SK-N-SH (cell line): ENCODE results near the gene PDF. TPM values are rescaled to one million over a fixed set of nuclear protein-coding genes. Genes with fewer than 3 reads are reported as not detected.

Source experiments
- CTCF ChIA-PET: fragments of 300-600, 350-600 bp; formaldehyde crosslinking; extraction: SDS; loops from one replicate; lab custom pipeline; 2021; lab: Yijun Ruan, JAX
- POLR2A ChIA-PET: fragments of 350-600 bp; sonication (Branson Sonifier 250); formaldehyde crosslinking; extraction: SDS; loops from one replicate; lab custom pipeline; 2020; ENCODE audit warnings: antibody characterized with exemption, inconsistent platforms; lab: Yijun Ruan, JAX
- DNase-seq: peaks from one replicate; pipeline ENCODE4 v3.0.0; 2012
- H2AFZ ChIP-seq: fragments of 200-600 bp; sonication (generic); 2 replicates; pipeline ENCODE4 v1.8.1; 2016; ENCODE audit warnings: antibody characterized with exemption, mild to moderate bottlenecking, low read depth
- H3F3A ChIP-seq: fragments of 200-600 bp; sonication (generic); replicated peaks from 2 replicates; pipeline ENCODE3; 2016; ENCODE audit warnings: antibody characterized with exemption, mild to moderate bottlenecking; ENCODE audit not compliant: insufficient read depth
- H3K27ac ChIP-seq, 2 experiments: fragments of 200-500 bp in 1 of 2; fragments of 200-600 bp in 1 of 2; sonication (Bioruptor generic) in 1 of 2; sonication (generic), shearing (Covaris generic) in 1 of 2; 2 replicates each; pipeline versions ENCODE4 v1.5.1 to v1.6.1; 2014 to 2016; ENCODE audit warnings: low read depth in 2 of 2, inconsistent platforms in 1 of 2, low read length in 1 of 2, mild to moderate bottlenecking in 1 of 2, mixed read lengths in 1 of 2
- H3K27me3 ChIP-seq: fragments of 200-600 bp; sonication (generic), shearing (Covaris generic); 2 replicates; pipeline ENCODE4 v1.6.1; 2016; ENCODE audit warnings: mixed run types; ENCODE audit not compliant: insufficient read depth
- H3K36me3 ChIP-seq, 2 experiments: fragments of 200-500 bp in 1 of 2; fragments of 200-600 bp in 1 of 2; sonication (Bioruptor generic) in 1 of 2; sonication (generic) in 1 of 2; replicated peaks in 1 of 2; 2 replicates each; pipeline versions ENCODE3 to v1.5.1; 2014 to 2016; ENCODE audit warnings: low read length in 1 of 2, mild to moderate bottlenecking in 1 of 2; ENCODE audit not compliant: insufficient read depth in 2 of 2, control insufficient read depth in 1 of 2
- H3K4me1 ChIP-seq, 2 experiments: fragments of 200-500 bp in 1 of 2; fragments of 200-600 bp in 1 of 2; sonication (Bioruptor generic) in 1 of 2; sonication (generic), shearing (Covaris generic) in 1 of 2; 2 replicates each; pipeline versions ENCODE4 v1.5.1 to v1.6.1; 2014 to 2016; ENCODE audit warnings: low read depth in 1 of 2, low read length in 1 of 2, mixed run types in 1 of 2; ENCODE audit not compliant: insufficient read depth in 2 of 2, control insufficient read depth in 1 of 2
- H3K4me2 ChIP-seq: fragments of 200-600 bp; sonication (generic), shearing (Covaris generic); 2 replicates; pipeline ENCODE4 v1.6.1; 2017; ENCODE audit warnings: mixed run types
- H3K4me3 ChIP-seq, 2 experiments: fragments of 200-500 bp in 1 of 2; fragments of 200-600 bp in 1 of 2; sonication (Bioruptor generic) in 1 of 2; sonication (generic), shearing (Covaris generic) in 1 of 2; 2 replicates each; pipeline versions ENCODE4 v1.5.1 to v1.8.1; 2014 to 2016; ENCODE audit warnings: low read depth in 2 of 2, inconsistent platforms in 1 of 2, low read length in 1 of 2, mild to moderate bottlenecking in 1 of 2, mixed read lengths in 1 of 2, moderate library complexity in 1 of 2
- H3K79me2 ChIP-seq: fragments of 200-600 bp; sonication (generic); 2 replicates; pipeline ENCODE4 v1.8.1; 2017; ENCODE audit warnings: mild to moderate bottlenecking; ENCODE audit not compliant: insufficient read depth
- H3K9ac ChIP-seq: fragments of 200-600 bp; sonication (generic); 2 replicates; pipeline ENCODE4 v1.6.1; 2017; ENCODE audit warnings: mixed run types
- H3K9me2 ChIP-seq: fragments of 200-600 bp; sonication (generic); 2 replicates; pipeline ENCODE4 v1.6.1; 2017; ENCODE audit warnings: mixed run types
- H3K9me3 ChIP-seq: fragments of 200-600 bp; sonication (generic); 2 replicates; pipeline ENCODE4 v1.6.1; 2017; ENCODE audit warnings: mixed run types, mild to moderate bottlenecking, moderate library complexity
- H4K20me1 ChIP-seq: fragments of 200-600 bp; sonication (generic); 2 replicates; pipeline ENCODE4 v1.6.1; 2017; ENCODE audit warnings: mild to moderate bottlenecking, mixed run types; ENCODE audit not compliant: insufficient read depth
- CHD2 ChIP-seq: fragments of 150-350 bp; IDR thresholded peaks from 2 replicates; pipeline ENCODE4 v1.6.1; 2018; ENCODE audit warnings: low read length; ENCODE audit not compliant: partially characterized antibody
- EP300 ChIP-seq, 2 experiments: IDR thresholded peaks; 2 replicates each; pipeline versions ENCODE4 v1.4.0 to v1.6.1; 2012; ENCODE audit warnings: borderline replicate concordance in 1 of 2, low read depth in 1 of 2, low read length in 1 of 2
- FOXM1 ChIP-seq: IDR thresholded peaks from 2 replicates; pipeline ENCODE4 v1.4.0; 2012; ENCODE audit warnings: low read depth, mild to moderate bottlenecking
- GABPA ChIP-seq: IDR thresholded peaks from 2 replicates; pipeline ENCODE4 v1.4.0; 2012; ENCODE audit warnings: low read depth, mild to moderate bottlenecking
- GATA2 ChIP-seq: sonication (generic); formaldehyde crosslinking; IDR thresholded peaks from 2 replicates; pipeline ENCODE4 v1.5.0; 2020; ENCODE audit warnings: mild to moderate bottlenecking, missing genetic modification reagents
- MEF2A ChIP-seq: IDR thresholded peaks from 2 replicates; pipeline ENCODE4 v1.4.0; 2012; ENCODE audit warnings: low read depth, borderline replicate concordance
- POLR2AphosphoS5 ChIP-seq: IDR thresholded peaks from 2 replicates; pipeline ENCODE4 v1.6.1; 2012; ENCODE audit warnings: low read depth, low read length
- RCOR1 ChIP-seq: fragments of 150-350 bp; IDR thresholded peaks from 2 replicates; pipeline ENCODE4 v1.6.1; 2017; ENCODE audit warnings: antibody characterized with exemption, low read length
- RXRA ChIP-seq: IDR thresholded peaks from 2 replicates; pipeline ENCODE4 v1.4.0; 2012; ENCODE audit warnings: low read depth, mild to moderate bottlenecking, borderline replicate concordance
- SIN3A ChIP-seq: IDR thresholded peaks from 2 replicates; pipeline ENCODE4 v1.6.1; 2012; ENCODE audit warnings: low read depth, mild to moderate bottlenecking, low read length, moderate library complexity, borderline replicate concordance
- TAF1 ChIP-seq: IDR thresholded peaks from 2 replicates; pipeline ENCODE4 v1.6.1; 2012; ENCODE audit warnings: low read depth, mild to moderate bottlenecking, low read length, moderate library complexity, borderline replicate concordance
- TCF12 ChIP-seq: IDR thresholded peaks from 2 replicates; pipeline ENCODE4 v1.4.0; 2012
- WGBS: methylation state at CpG from one replicate; pipeline ENCODE4 v1.1.6; 2017; ENCODE audit warnings: low lambda C conversion rate; 5-methylcytosine and 5-hydroxymethylcytosine counted together
- polyA plus RNA-seq, 3 experiments: library from polyadenylated mRNA; depleted of rRNA; stranded (reverse); fragments of >200 nt; gene quantifications; 2 replicates each; pipeline ENCODE4 v1.2.3, GENCODE V29; 2012
- TF ChIP-seq, protein P1 (sequence below): IDR thresholded peaks from 2 replicates; pipeline ENCODE4; 2012
- TF ChIP-seq, protein P2 (sequence below): fragments of 150-350 bp; IDR thresholded peaks from 2 replicates; pipeline ENCODE4 v1.6.1; 2016; ENCODE audit warnings: mild to moderate bottlenecking, low read depth, low read length
- TF ChIP-seq, protein P3 (sequence below): IDR thresholded peaks from 2 replicates; pipeline ENCODE4 v1.6.1; 2012; ENCODE audit warnings: mild to moderate bottlenecking, low read depth, low read length, moderate library complexity

PDF gene
- polyA plus RNA-seq, 1 of the 3 experiments (the other 2 are of a cell fraction), result 22.0 TPM

DNA sequence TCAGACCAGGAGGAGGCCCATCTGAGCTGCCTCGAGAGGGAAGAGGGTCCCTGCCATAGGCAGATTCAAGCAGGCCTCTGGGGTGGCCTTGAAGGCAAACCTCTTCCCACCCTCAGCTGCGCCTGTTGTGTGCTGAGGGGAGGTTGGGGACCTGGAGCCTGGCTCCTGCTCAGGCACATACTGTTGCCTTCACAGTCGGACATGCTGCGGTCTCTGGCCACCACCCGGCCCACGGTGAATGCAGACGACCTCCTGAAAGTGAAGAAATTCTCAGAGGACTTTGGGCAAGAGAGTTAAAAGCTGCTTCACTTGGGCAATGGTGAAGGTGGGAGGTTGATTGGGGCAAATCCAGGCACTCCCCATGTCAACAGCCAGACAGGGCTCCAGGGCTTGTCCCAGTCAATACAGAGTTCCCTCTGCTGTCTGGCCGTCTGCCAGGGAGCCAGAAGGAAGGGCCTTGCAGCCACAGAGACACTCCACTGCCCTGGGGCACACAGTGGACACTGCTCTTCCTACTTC is 6.3 kb downstream of the PDF start (continued):
- TF ChIP-seq, protein P1, sequence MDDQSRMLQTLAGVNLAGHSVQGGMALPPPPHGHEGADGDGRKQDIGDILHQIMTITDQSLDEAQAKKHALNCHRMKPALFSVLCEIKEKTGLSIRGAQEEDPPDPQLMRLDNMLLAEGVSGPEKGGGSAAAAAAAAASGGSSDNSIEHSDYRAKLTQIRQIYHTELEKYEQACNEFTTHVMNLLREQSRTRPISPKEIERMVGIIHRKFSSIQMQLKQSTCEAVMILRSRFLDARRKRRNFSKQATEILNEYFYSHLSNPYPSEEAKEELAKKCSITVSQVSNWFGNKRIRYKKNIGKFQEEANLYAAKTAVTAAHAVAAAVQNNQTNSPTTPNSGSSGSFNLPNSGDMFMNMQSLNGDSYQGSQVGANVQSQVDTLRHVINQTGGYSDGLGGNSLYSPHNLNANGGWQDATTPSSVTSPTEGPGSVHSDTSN, result no peak
- TF ChIP-seq, all 33 proteins: peak for 0

DNA sequence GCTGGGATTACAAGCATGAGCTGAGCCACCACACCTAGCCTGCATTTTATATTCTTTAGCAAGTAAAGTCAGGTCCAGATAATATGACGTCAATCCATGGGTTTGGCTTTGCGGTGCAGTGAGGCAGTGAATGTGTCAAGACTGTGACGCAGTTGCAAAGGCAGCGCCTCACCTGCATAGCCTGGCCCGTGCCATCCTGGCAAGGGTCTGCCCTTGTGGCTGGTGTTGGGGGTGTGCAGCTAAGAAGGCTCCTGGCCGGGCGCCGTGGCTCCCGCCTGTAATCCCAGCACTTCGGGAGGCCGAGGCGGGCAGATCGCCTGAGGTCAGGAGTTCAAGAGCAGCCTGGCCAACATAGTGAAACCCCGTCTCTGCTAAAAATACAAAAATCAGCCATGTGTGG is 7.0 kb downstream of the PDF start:
- Histone ChIP-seq H4K20me1 (peaks cover 60% of the 10 kb centered on the region), H3K4me2 (no peak overlapping the region), H3K4me1 (peaks cover 7 to 26% of the 10 kb centered on the region in 2 experiments), H3F3A (peaks cover 19% of the 10 kb centered on the region), H3K36me3 (peaks cover 57 to 79% of the 10 kb centered on the region in 2 experiments), H3K9ac (no peak overlapping the region), H3K27me3 (no peaks in the 10 kb centered on the region), H3K9me2 (no peaks in the 10 kb centered on the region), H2AFZ (no peak overlapping the region), H3K9me3 (no peaks in the 10 kb centered on the region), H3K27ac (no peak overlapping the region), H3K4me3 (no peak overlapping the region), H3K79me2 (peaks cover 74% of the 10 kb centered on the region)
- TF ChIP-seq, protein P2, sequence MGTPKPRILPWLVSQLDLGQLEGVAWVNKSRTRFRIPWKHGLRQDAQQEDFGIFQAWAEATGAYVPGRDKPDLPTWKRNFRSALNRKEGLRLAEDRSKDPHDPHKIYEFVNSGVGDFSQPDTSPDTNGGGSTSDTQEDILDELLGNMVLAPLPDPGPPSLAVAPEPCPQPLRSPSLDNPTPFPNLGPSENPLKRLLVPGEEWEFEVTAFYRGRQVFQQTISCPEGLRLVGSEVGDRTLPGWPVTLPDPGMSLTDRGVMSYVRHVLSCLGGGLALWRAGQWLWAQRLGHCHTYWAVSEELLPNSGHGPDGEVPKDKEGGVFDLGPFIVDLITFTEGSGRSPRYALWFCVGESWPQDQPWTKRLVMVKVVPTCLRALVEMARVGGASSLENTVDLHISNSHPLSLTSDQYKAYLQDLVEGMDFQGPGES, result no peak
- TF ChIP-seq GATA2, result no peak
- TF ChIP-seq FOXM1, result no peak
- TF ChIP-seq EP300 (IDR thresholded peaks at IDR 0.05; ENCODE audit: borderline replicate concordance in 1 of 2, low read depth in 1 of 2, low read length in 1 of 2), result no peak
- no peak for TF ChIP-seq MEF2A
- no peak for TF ChIP-seq GABPA
- TF ChIP-seq SIN3A, result no peak
- TF ChIP-seq RCOR1, result no peak
- no peak for TF ChIP-seq RXRA
- TF ChIP-seq CHD2, result no peak
- TF ChIP-seq POLR2AphosphoS5, result no peak
- TF ChIP-seq TAF1, result no peak
- DNase-seq, result no peak
- CTCF ChIA-PET, result interaction anchor here (0.9 kb wide), 1 partner anchor 12 kb away, joined by 3 read pairs; no protein-coding TSS in a partner anchor
- POLR2A ChIA-PET, result no interaction called here
- WGBS, result 85% methylated on average over 6 of the region's 14 CpGs

DNA sequence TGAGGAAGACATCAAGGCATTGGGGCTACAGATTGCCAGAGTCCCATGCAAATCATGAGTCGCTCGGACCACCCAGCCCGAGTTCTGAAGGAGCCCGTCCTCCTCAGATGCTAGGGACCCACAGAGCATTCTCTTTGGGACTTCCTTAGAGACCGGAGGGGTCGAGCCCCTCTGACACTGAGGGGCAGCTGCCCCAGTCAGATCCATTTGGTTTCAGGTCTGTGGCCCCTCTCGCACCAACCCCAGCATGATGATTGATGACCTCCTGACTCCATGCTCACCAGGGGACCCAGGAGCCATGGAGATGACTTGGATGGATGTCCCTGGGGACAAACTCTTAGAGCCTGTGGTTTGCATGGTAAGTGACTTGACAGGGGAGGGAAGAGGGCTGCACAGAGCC is 8.0 kb downstream of the PDF start:
- Histone ChIP-seq H3K27me3 (no peaks in the 10 kb centered on the region), H3K36me3 (peaks cover 53 to 80% of the 10 kb centered on the region in 2 experiments)

More for the DNA sequence above, 8.0 kb downstream of the PDF start:
- H3K9me2 ChIP-seq, result no peaks in the 10 kb centered on the region
- H3K4me3 ChIP-seq, result no peak overlapping the region
- no peak overlapping the region for H3K9ac ChIP-seq
- H4K20me1 ChIP-seq, result peaks cover 54% of the 10 kb centered on the region
- DNase-seq, result no peak
- peaks cover 19% of the 10 kb centered on the region for H3F3A ChIP-seq
- H2AFZ ChIP-seq, result no peak overlapping the region
- H3K79me2 ChIP-seq, result peaks cover 64% of the 10 kb centered on the region
- no peak overlapping the region for H3K4me2 ChIP-seq
- ChIA-PET CTCF (interaction anchor here (0.9 kb wide), 1 partner anchor 10 kb away, joined by 3 read pairs; no protein-coding TSS in a partner anchor), POLR2A (no interaction called here)
- TF ChIP-seq POLR2AphosphoS5 (no peak), TCF12 (no peak), TAF1 (no peak)
- TF ChIP-seq, protein P3, sequence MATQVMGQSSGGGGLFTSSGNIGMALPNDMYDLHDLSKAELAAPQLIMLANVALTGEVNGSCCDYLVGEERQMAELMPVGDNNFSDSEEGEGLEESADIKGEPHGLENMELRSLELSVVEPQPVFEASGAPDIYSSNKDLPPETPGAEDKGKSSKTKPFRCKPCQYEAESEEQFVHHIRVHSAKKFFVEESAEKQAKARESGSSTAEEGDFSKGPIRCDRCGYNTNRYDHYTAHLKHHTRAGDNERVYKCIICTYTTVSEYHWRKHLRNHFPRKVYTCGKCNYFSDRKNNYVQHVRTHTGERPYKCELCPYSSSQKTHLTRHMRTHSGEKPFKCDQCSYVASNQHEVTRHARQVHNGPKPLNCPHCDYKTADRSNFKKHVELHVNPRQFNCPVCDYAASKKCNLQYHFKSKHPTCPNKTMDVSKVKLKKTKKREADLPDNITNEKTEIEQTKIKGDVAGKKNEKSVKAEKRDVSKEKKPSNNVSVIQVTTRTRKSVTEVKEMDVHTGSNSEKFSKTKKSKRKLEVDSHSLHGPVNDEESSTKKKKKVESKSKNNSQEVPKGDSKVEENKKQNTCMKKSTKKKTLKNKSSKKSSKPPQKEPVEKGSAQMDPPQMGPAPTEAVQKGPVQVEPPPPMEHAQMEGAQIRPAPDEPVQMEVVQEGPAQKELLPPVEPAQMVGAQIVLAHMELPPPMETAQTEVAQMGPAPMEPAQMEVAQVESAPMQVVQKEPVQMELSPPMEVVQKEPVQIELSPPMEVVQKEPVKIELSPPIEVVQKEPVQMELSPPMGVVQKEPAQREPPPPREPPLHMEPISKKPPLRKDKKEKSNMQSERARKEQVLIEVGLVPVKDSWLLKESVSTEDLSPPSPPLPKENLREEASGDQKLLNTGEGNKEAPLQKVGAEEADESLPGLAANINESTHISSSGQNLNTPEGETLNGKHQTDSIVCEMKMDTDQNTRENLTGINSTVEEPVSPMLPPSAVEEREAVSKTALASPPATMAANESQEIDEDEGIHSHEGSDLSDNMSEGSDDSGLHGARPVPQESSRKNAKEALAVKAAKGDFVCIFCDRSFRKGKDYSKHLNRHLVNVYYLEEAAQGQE, result no peak
- TF ChIP-seq, protein P1, result no peak
- TF ChIP-seq, all 33 proteins: peak for 0
- Histone ChIP-seq H3K9me3 (no peaks in the 10 kb centered on the region), H3K4me1 (peaks cover 3 to 21% of the 10 kb centered on the region in 2 experiments; a peak in 3 of 4 replicates), H3K27ac (no peak overlapping the region)
- 83% methylated on average over 1 of the region's 7 CpGs for WGBS
